MM.1S (cell line): Measurements from ENCODE around the gene CNGA1.

Source experiments
- CTCF ChIP-seq: fragments of 300-600 bp; sonication (generic); IDR thresholded peaks from 2 replicates; pipeline ENCODE4 v1.5.1; 2016; ENCODE audit warnings: antibody characterized with exemption, low read length, mixed read lengths
- EZH2 ChIP-seq: fragments of 300-600 bp; sonication (generic); optimal IDR thresholded peaks from 2 replicates; pipeline ENCODE3; 2017; ENCODE audit warnings: low read depth, mild to moderate bottlenecking, antibody characterized with exemption, low read length, mixed read lengths

DNA sequence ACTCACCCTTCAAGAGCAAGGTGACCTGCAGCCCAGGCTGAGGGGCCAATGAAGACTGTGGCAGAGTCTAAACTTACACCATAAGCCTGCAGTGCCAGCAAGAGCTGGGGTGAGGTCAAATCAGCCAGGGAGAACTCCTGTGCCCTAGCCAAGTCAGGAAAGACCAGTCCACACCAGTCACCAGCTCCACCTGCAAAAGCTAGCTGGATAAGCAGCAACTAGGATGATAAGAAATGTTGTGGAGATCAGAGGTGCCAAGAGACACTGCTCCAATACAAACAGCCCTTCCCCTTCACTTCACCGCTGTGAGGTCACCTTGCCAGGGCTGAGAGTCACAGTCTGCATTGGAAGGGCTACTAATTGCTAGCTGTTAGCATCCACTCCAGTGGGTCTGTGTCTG, 31.4 kb upstream of the CNGA1 start:
- no peak for TF ChIP-seq CTCF
- TF ChIP-seq EZH2 = no peak
